ENCODE data around the gene SOX6. TPM values are rescaled to one million over a fixed set of nuclear protein-coding genes. Genes with fewer than 3 reads are reported as not detected.

Gene SOX6
- total RNA-seq, 1 donor from 2014 or later, result 7.6 TPM

- Histone ChIP-seq H3K4me3 (no peak overlapping the region), H2AFZ (replicated peaks) (no peak overlapping the region), H3K27ac (no peak overlapping the region), H3K4me1 (peaks cover 6% of the 10 kb centered on the region), H3K9ac (no peak overlapping the region), H3K9me3 (ENCODE audit: low read depth) (no peaks in the 10 kb centered on the region), H3K79me2 (ENCODE audit: low read depth) (no peaks in the 10 kb centered on the region), H3K4me2 (no peak overlapping the region), H3K36me3 (no peaks in the 10 kb centered on the region), H3K27me3 (no peaks in the 10 kb centered on the region), H3F3A (ENCODE audit: low read depth) (no peaks in the 10 kb centered on the region), H4K20me1 (ENCODE audit: low read depth) (no peaks in the 10 kb centered on the region)
- no peaks in the 10 kb centered on the region for H3K36me3 Mint-ChIP-seq
- peaks cover 24% of the 10 kb centered on the region for H3K4me1 Mint-ChIP-seq
- no peak for TF ChIP-seq EZH2 (IDR thresholded peaks at IDR 0.05)
- TF ChIP-seq EZH2phosphoT487 (IDR thresholded peaks at IDR 0.05), result no peak
- no peak for TF ChIP-seq CTCF (IDR thresholded peaks at IDR 0.05)
- no peak overlapping the region for H3K4me3 Mint-ChIP-seq
- no peak overlapping the region for H3K27ac Mint-ChIP-seq
- no peaks in the 10 kb centered on the region for H3K9me3 Mint-ChIP-seq
- no peaks in the 10 kb centered on the region for H3K27me3 Mint-ChIP-seq (ENCODE audit: insufficient read depth, low read depth)
- no peak for DNase-seq (ENCODE audit: low spot score)
Observed at GRCh38 chr11:16153951-16154350, 202.4 kb downstream of the SOX6 start.

GRCh38 chr11:16151138-16151537 is 205.2 kb downstream of the SOX6 start:
- H3K9me3 Mint-ChIP-seq, result peaks cover 3% of the 10 kb centered on the region

GRCh38 chr11:16149476-16149875 is 206.9 kb downstream of the SOX6 start:
- no peak for DNase-seq (ENCODE audit: low spot score)
- Mint-ChIP-seq H3K4me3 (no peak overlapping the region), H3K36me3 (no peaks in the 10 kb centered on the region), H3K4me1 (peaks cover 38% of the 10 kb centered on the region), H3K27me3 (ENCODE audit: insufficient read depth, low read depth) (no peaks in the 10 kb centered on the region), H3K27ac (no peak overlapping the region), H3K9me3 (peaks cover 12% of the 10 kb centered on the region)
- Histone ChIP-seq H3K27ac (no peak overlapping the region), H3K9me3 (ENCODE audit: low read depth) (no peaks in the 10 kb centered on the region), H3F3A (ENCODE audit: low read depth) (peaks cover 9% of the 10 kb centered on the region), H3K27me3 (no peaks in the 10 kb centered on the region), H3K79me2 (ENCODE audit: low read depth) (no peaks in the 10 kb centered on the region), H3K4me2 (no peak overlapping the region), H3K4me3 (no peak overlapping the region), H2AFZ (replicated peaks) (no peak overlapping the region), H3K9ac (no peak overlapping the region), H4K20me1 (ENCODE audit: low read depth) (no peaks in the 10 kb centered on the region), H3K4me1 (peaks cover 23% of the 10 kb centered on the region), H3K36me3 (no peaks in the 10 kb centered on the region)
- TF ChIP-seq EZH2phosphoT487 (IDR thresholded peaks at IDR 0.05) (no peak), EZH2 (IDR thresholded peaks at IDR 0.05) (no peak), CTCF (IDR thresholded peaks at IDR 0.05) (no peak)

More at GRCh38 chr11:16151138-16151537, 205.2 kb downstream of the SOX6 start:
- no peaks in the 10 kb centered on the region for H3K27me3 ChIP-seq
- no peak for TF ChIP-seq EZH2phosphoT487 (IDR thresholded peaks at IDR 0.05)
- no peak for TF ChIP-seq EZH2 (IDR thresholded peaks at IDR 0.05)
- no peak for TF ChIP-seq CTCF (IDR thresholded peaks at IDR 0.05)
- DNase-seq (ENCODE audit: low spot score), result no peak
- no peaks in the 10 kb centered on the region for H3K36me3 ChIP-seq
- H3K27me3 Mint-ChIP-seq (ENCODE audit: insufficient read depth, low read depth), result no peaks in the 10 kb centered on the region
- no peak overlapping the region for H3K4me2 ChIP-seq
- H3K9me3 ChIP-seq (ENCODE audit: low read depth), result no peaks in the 10 kb centered on the region
- H3K27ac Mint-ChIP-seq, result no peak overlapping the region
- H3K4me1 ChIP-seq, result peaks cover 23% of the 10 kb centered on the region
- no peaks in the 10 kb centered on the region for H3K79me2 ChIP-seq (ENCODE audit: low read depth)
- H2AFZ ChIP-seq (replicated peaks), result no peak overlapping the region
- H3K27ac ChIP-seq, result no peak overlapping the region
- no peaks in the 10 kb centered on the region for H3K36me3 Mint-ChIP-seq
- no peak overlapping the region for H3K4me3 ChIP-seq
- no peaks in the 10 kb centered on the region for H4K20me1 ChIP-seq (ENCODE audit: low read depth)
- H3K4me3 Mint-ChIP-seq, result no peak overlapping the region
- peaks cover 9% of the 10 kb centered on the region for H3F3A ChIP-seq (ENCODE audit: low read depth)
- H3K9ac ChIP-seq, result no peak overlapping the region
- peaks cover 38% of the 10 kb centered on the region for H3K4me1 Mint-ChIP-seq
